NCI-H2107 treated with DMSO at 0.1 percent for 48 hours (cell line): Measurements from ENCODE around the gene EFNA2.
"Not testable (repeated sequence)": the region's sequence is repeated elsewhere in the genome, so short reads cannot be mapped to it uniquely, and the experiment has no call there.

ENCODE experiments used
- DNase-seq: peaks from one replicate; lab custom pipeline; 2025; ENCODE audit not compliant: unreplicated experiment; lab: John Stamatoyannopoulos, UW

EFNA2 gene

GRCh38 chr19:1295169-1296012, 9.7 kb downstream of the EFNA2 start:
- DNase-seq = no peak

GRCh38 chr19:1296078-1296477, 10.4 kb downstream of the EFNA2 start:
- no peak for DNase-seq

- no peak for DNase-seq
Measured at GRCh38 chr19:1296575-1297271, 11.1 kb downstream of the EFNA2 start.

GRCh38 chr19:1298235-1298634, 12.6 kb downstream of the EFNA2 start:
- no peak for DNase-seq

- DNase-seq = no peak
Measured at GRCh38 chr19:1299801-1300200, 14.1 kb downstream of the EFNA2 start.

GRCh38 chr19:1300744-1301490, 15.2 kb downstream of the EFNA2 start:
- DNase-seq = no peak

- DNase-seq = no peak
Measured at GRCh38 chr19:1302533-1303239, 17.0 kb downstream of the EFNA2 start.

GRCh38 chr19:1304197-1304924, 18.7 kb downstream of the EFNA2 start:
- DNase-seq = no peak

- not testable (repeated sequence) for DNase-seq
Measured at GRCh38 chr19:1305354-1305753, 19.7 kb downstream of the EFNA2 start.

GRCh38 chr19:1307320-1307719, 21.6 kb downstream of the EFNA2 start:
- DNase-seq = no peak

GRCh38 chr19:1307755-1308303, 22.2 kb downstream of the EFNA2 start:
- no peak for DNase-seq

GRCh38 chr19:1308718-1309117, 23.0 kb downstream of the EFNA2 start:
- DNase-seq = no peak

- no peak for DNase-seq
Measured at GRCh38 chr19:1309977-1310852, 24.5 kb downstream of the EFNA2 start.

GRCh38 chr19:1310853-1311180, 25.1 kb downstream of the EFNA2 start:
- no peak for DNase-seq

GRCh38 chr19:1311543-1312091, 25.9 kb downstream of the EFNA2 start:
- DNase-seq = no peak

GRCh38 chr19:1312767-1313694, 27.4 kb downstream of the EFNA2 start:
- no peak for DNase-seq

- no peak for DNase-seq
Measured at GRCh38 chr19:1313695-1314613, 28.3 kb downstream of the EFNA2 start.
